OCI-LY1 (cell line): ENCODE results near the gene KIAA0040.

ENCODE experiments used
- H2AFZ ChIP-seq: fragments of 200-600 bp; sonication (generic), shearing (Covaris generic); 2 replicates; pipeline ENCODE4 v1.6.0; 2014; ENCODE audit warnings: antibody characterized with exemption, mild to moderate bottlenecking, low read length
- H3F3A ChIP-seq: fragments of 200-600 bp; sonication (generic), shearing (Covaris generic); 2 replicates; pipeline ENCODE4 v1.6.0; 2014; ENCODE audit warnings: mild to moderate bottlenecking, antibody characterized with exemption, low read length, moderate library complexity; ENCODE audit not compliant: insufficient read depth
- H3K27ac ChIP-seq: fragments of 200-600 bp; sonication (generic); 2 replicates; pipeline ENCODE4 v1.5.1; 2014; ENCODE audit warnings: low read length, mixed run types, mild to moderate bottlenecking, low read depth; ENCODE audit not compliant: poor library complexity, severe bottlenecking
- H3K27me3 ChIP-seq: fragments of 200-600 bp; sonication (generic); 2 replicates; pipeline ENCODE4 v1.6.0; 2014; ENCODE audit warnings: antibody characterized with exemption, mild to moderate bottlenecking, low read length, moderate library complexity; ENCODE audit not compliant: insufficient read depth
- H3K36me3 ChIP-seq: fragments of 200-600 bp; sonication (generic); 2 replicates; pipeline ENCODE4 v1.6.1; 2014; ENCODE audit warnings: mild to moderate bottlenecking, antibody characterized with exemption, low read length, moderate library complexity, mixed read lengths; ENCODE audit not compliant: insufficient read depth
- H3K4me1 ChIP-seq: fragments of 200-600 bp; sonication (generic); 2 replicates; pipeline ENCODE4 v1.5.1; 2014; ENCODE audit warnings: mild to moderate bottlenecking, low read length, moderate library complexity; ENCODE audit not compliant: insufficient read depth, severe bottlenecking
- H3K4me2 ChIP-seq: fragments of 200-600 bp; sonication (generic), shearing (Covaris generic); 2 replicates; pipeline ENCODE4 v1.6.1; 2014; ENCODE audit warnings: low read length
- H3K4me3 ChIP-seq: fragments of 200-600 bp; sonication (generic); 2 replicates; pipeline ENCODE4 v1.5.1; 2014; ENCODE audit warnings: low read length, low read depth, mild to moderate bottlenecking, mixed read lengths; ENCODE audit not compliant: poor library complexity, severe bottlenecking
- H3K79me2 ChIP-seq: fragments of 200-600 bp; shearing (Covaris generic); 2 replicates; pipeline ENCODE4 v1.6.1; 2016; ENCODE audit warnings: mixed run types, low read length, mixed read lengths; ENCODE audit not compliant: insufficient read depth
- H3K9ac ChIP-seq: fragments of 200-600 bp; sonication (generic), shearing (Covaris generic); 2 replicates; pipeline ENCODE4 v1.6.1; 2014; ENCODE audit warnings: mild to moderate bottlenecking, low read length, mixed read lengths
- H3K9me2 ChIP-seq: fragments of 200-600 bp; sonication (generic), shearing (Covaris generic); 2 replicates; pipeline ENCODE4 v1.6.1; 2014; ENCODE audit warnings: low read depth, mild to moderate bottlenecking, low read length, mixed read lengths
- H3K9me3 ChIP-seq: fragments of 200-600 bp; shearing (Covaris generic); 2 replicates; pipeline ENCODE4 v1.6.1; 2014; ENCODE audit warnings: low read length, mixed read lengths
- H4K20me1 ChIP-seq: fragments of 200-600 bp; sonication (generic), shearing (Covaris generic); 2 replicates; pipeline ENCODE4 v1.6.0; 2016; ENCODE audit warnings: mild to moderate bottlenecking, low read length; ENCODE audit not compliant: insufficient read depth
- EZH2 ChIP-seq: fragments of 200-600 bp; sonication (generic), shearing (Covaris generic); IDR thresholded peaks from 2 replicates; pipeline ENCODE4 v1.8.0; 2017; ENCODE audit warnings: borderline replicate concordance, mixed run types, mild to moderate bottlenecking, antibody characterized with exemption, low read length, moderate library complexity, mixed read lengths
- TF ChIP-seq, protein P1 (sequence below): fragments of 200-600 bp; sonication (generic), shearing (Covaris generic); IDR thresholded peaks from 2 replicates; pipeline ENCODE4 v1.5.1; 2017; ENCODE audit warnings: mild to moderate bottlenecking, antibody characterized with exemption, low read length, moderate library complexity, mixed read lengths

KIAA0040 gene

DNA sequence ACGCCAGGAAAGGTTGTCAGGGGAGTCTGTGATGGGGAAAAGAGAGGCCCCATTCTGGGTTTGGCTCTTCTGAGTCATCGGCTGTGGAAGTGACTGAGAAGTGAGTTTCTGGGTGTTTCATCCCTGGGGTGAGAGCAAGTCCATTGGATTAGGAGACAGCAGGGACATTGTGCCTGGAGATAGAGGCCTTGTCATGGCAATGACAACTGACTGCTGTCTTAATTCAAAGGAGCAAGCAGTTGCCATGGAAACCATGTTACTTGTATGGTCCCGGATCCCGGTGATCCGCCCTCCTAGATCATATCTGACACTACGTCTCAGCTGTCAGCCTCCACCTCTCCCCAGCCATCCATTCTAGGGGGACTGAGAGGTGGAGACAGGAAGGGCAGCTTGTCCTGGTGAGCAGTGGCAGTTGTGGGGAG, 34.4 kb downstream of the KIAA0040 start:
- H3F3A ChIP-seq, result no peaks in the 10 kb centered on the region

DNA sequence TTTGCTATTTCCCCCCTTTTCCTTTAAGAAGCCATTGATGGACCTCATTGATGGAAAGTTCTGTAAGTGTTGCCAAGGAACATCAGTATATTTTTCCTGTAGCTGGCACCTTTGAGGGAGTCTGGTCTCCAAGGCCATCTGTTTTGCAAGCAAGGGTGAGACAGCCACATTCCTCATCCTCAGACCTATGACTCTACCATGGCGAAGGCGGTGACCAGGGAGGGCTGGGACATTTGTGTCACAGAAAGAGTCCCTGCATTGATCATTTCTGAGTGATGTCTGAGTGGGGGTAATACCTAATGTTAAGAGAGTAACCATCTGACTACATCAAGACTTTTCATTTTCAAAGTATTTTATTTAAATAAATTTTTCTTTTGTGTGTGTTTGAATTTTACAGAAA, 35.4 kb downstream of the KIAA0040 start:
- H3K4me3 ChIP-seq, result no peak overlapping the region
- H3K4me2 ChIP-seq, result no peak overlapping the region
- no peaks in the 10 kb centered on the region for H4K20me1 ChIP-seq
- no peak overlapping the region for H3K9ac ChIP-seq
- no peaks in the 10 kb centered on the region for H3F3A ChIP-seq
- H3K4me1 ChIP-seq, result no peaks in the 10 kb centered on the region
- H2AFZ ChIP-seq, result no peak overlapping the region
- TF ChIP-seq EZH2, result no peak
- TF ChIP-seq, protein P1, sequence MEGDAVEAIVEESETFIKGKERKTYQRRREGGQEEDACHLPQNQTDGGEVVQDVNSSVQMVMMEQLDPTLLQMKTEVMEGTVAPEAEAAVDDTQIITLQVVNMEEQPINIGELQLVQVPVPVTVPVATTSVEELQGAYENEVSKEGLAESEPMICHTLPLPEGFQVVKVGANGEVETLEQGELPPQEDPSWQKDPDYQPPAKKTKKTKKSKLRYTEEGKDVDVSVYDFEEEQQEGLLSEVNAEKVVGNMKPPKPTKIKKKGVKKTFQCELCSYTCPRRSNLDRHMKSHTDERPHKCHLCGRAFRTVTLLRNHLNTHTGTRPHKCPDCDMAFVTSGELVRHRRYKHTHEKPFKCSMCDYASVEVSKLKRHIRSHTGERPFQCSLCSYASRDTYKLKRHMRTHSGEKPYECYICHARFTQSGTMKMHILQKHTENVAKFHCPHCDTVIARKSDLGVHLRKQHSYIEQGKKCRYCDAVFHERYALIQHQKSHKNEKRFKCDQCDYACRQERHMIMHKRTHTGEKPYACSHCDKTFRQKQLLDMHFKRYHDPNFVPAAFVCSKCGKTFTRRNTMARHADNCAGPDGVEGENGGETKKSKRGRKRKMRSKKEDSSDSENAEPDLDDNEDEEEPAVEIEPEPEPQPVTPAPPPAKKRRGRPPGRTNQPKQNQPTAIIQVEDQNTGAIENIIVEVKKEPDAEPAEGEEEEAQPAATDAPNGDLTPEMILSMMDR, result no peak
- H3K9me2 ChIP-seq, result no peaks in the 10 kb centered on the region
- H3K27me3 ChIP-seq, result no peaks in the 10 kb centered on the region
- no peaks in the 10 kb centered on the region for H3K79me2 ChIP-seq
- no peak overlapping the region for H3K27ac ChIP-seq
- H3K36me3 ChIP-seq, result peaks cover 15% of the 10 kb centered on the region; the same call in 1 of the 2 replicates
- H3K9me3 ChIP-seq, result no peaks in the 10 kb centered on the region

More for the DNA sequence above, 34.4 kb downstream of the KIAA0040 start:
- Histone ChIP-seq H4K20me1 (no peaks in the 10 kb centered on the region), H3K4me2 (no peak overlapping the region), H2AFZ (no peak overlapping the region), H3K27ac (no peak overlapping the region), H3K4me3 (no peak overlapping the region), H3K4me1 (no peaks in the 10 kb centered on the region), H3K9me3 (no peaks in the 10 kb centered on the region), H3K27me3 (no peaks in the 10 kb centered on the region), H3K79me2 (no peaks in the 10 kb centered on the region), H3K9me2 (no peaks in the 10 kb centered on the region), H3K36me3 (peaks cover 15% of the 10 kb centered on the region; the same call in 1 of the 2 replicates), H3K9ac (no peak overlapping the region)
- TF ChIP-seq, protein P1, result no peak
- TF ChIP-seq EZH2, result no peak

DNA sequence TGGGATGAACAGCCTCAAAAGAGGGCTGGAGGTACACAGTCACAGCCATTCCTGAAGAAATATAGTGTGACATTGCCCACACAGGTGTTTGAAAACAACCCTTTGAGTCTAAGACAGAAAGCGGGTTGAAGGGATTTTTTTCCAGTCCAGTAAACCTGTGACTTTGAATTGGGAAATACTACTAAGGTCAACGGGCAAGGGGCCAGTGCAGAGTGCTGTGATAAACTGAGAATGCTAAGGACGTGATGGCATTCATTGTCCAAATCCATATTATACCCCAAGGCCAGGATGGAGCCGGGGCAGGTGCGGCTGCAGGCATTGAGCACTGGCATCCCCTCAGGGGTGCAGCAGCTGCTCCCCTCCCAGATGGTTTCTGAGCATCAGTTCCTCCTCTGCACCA, 36.6 kb downstream of the KIAA0040 start:
- Histone ChIP-seq H3K9me2 (no peaks in the 10 kb centered on the region), H3K9me3 (no peaks in the 10 kb centered on the region), H3K4me2 (no peak overlapping the region), H3K4me1 (no peaks in the 10 kb centered on the region), H3K27ac (no peak overlapping the region), H3K4me3 (no peak overlapping the region), H3K27me3 (no peaks in the 10 kb centered on the region), H3K9ac (no peak overlapping the region), H3K79me2 (no peaks in the 10 kb centered on the region), H2AFZ (no peak overlapping the region), H3K36me3 (peaks cover 15% of the 10 kb centered on the region; the same call in 1 of the 2 replicates), H4K20me1 (no peaks in the 10 kb centered on the region), H3F3A (no peaks in the 10 kb centered on the region)
- TF ChIP-seq, protein P1, result no peak
- TF ChIP-seq EZH2, result no peak
